H9 (cell line): ENCODE results near the gene ZNF79. TPM values are rescaled to one million over a fixed set of nuclear protein-coding genes. Genes with fewer than 3 reads are reported as not detected.

Experiments
- DNase-seq: peaks from one replicate; pipeline ENCODE4 v3.0.0-alpha.2; 2017
- H2AFZ ChIP-seq: one replicate; pipeline ENCODE4 v1.6.1; 2013; ENCODE audit warnings: mild to moderate bottlenecking, low read length, control low read depth, moderate library complexity
- H2AK5ac ChIP-seq: 2 replicates; pipeline ENCODE4 v1.6.1; 2013; ENCODE audit warnings: low read length, control low read depth, mixed read lengths; ENCODE audit not compliant: insufficient read length
- H2BK120ac ChIP-seq: one replicate; pipeline ENCODE4 v1.6.1; 2013; ENCODE audit warnings: low read depth, mild to moderate bottlenecking, low read length, control low read depth, inconsistent platforms; ENCODE audit not compliant: poor library complexity, severe bottlenecking
- H2BK12ac ChIP-seq: 2 replicates; pipeline ENCODE4 v1.6.1; 2013; ENCODE audit warnings: low read length, control low read depth, mixed read lengths, low read depth; ENCODE audit not compliant: insufficient read length
- H2BK15ac ChIP-seq: 2 replicates; pipeline ENCODE4 v1.6.1; 2013; ENCODE audit warnings: low read depth, low read length, control low read depth
- H2BK20ac ChIP-seq: one replicate; pipeline ENCODE4 v1.6.1; 2013; ENCODE audit warnings: low read depth, mild to moderate bottlenecking, low read length, control low read depth, inconsistent platforms; ENCODE audit not compliant: poor library complexity, severe bottlenecking
- H2BK5ac ChIP-seq: 2 replicates; pipeline ENCODE4 v1.6.1; 2013; ENCODE audit warnings: low read length, control low read depth, mixed read lengths; ENCODE audit not compliant: insufficient read length
- H3K14ac ChIP-seq: 2 replicates; pipeline ENCODE4 v1.6.1; 2013; ENCODE audit warnings: low read length, control low read depth; ENCODE audit not compliant: insufficient read depth
- H3K18ac ChIP-seq: 2 replicates; pipeline ENCODE4 v1.6.1; 2013; ENCODE audit warnings: low read depth, mild to moderate bottlenecking, mixed read lengths, low read length, control low read depth; ENCODE audit not compliant: insufficient read length
- H3K23ac ChIP-seq: 2 replicates; pipeline ENCODE4 v1.6.1; 2013; ENCODE audit warnings: low read length, control low read depth, mixed read lengths, low read depth; ENCODE audit not compliant: insufficient read length
- H3K23me2 ChIP-seq: 2 replicates; pipeline ENCODE4 v1.6.1; 2013; ENCODE audit warnings: low read depth, mild to moderate bottlenecking, mixed read lengths, low read length, control low read depth; ENCODE audit not compliant: insufficient read length, poor library complexity, severe bottlenecking
- H3K27ac ChIP-seq: 2 replicates; pipeline ENCODE4 v1.5.1; 2013; ENCODE audit warnings: low read length, control low read depth, mixed read lengths, low read depth; ENCODE audit not compliant: insufficient read length
- H3K27me3 ChIP-seq: 2 replicates; pipeline ENCODE4 v1.6.1; 2013; ENCODE audit warnings: low read length, control low read depth, inconsistent platforms; ENCODE audit not compliant: insufficient read depth
- H3K4ac ChIP-seq: 2 replicates; pipeline ENCODE4 v1.6.1; 2013; ENCODE audit warnings: low read depth, mild to moderate bottlenecking, control low read depth, inconsistent platforms, low read length, moderate library complexity
- H3K4me1 ChIP-seq: 2 replicates; pipeline ENCODE4 v1.6.1; 2013; ENCODE audit warnings: low read length, control low read depth, inconsistent platforms; ENCODE audit not compliant: insufficient read depth
- H3K4me2 ChIP-seq: 2 replicates; pipeline ENCODE4 v1.6.1; 2013; ENCODE audit warnings: low read length, control low read depth, mixed read lengths; ENCODE audit not compliant: insufficient read length, insufficient read depth
- H3K56ac ChIP-seq: 2 replicates; pipeline ENCODE4 v1.6.1; 2013; ENCODE audit warnings: low read depth, mild to moderate bottlenecking, mixed read lengths, low read length, control low read depth; ENCODE audit not compliant: insufficient read length
- H3K79me1 ChIP-seq: 2 replicates; pipeline ENCODE4 v1.6.1; 2013; ENCODE audit warnings: low read depth, mild to moderate bottlenecking, moderate library complexity, low read length, control low read depth, inconsistent platforms; ENCODE audit not compliant: insufficient read depth, poor library complexity, severe bottlenecking
- H3K79me2 ChIP-seq: 2 replicates; pipeline ENCODE4 v1.6.1; 2013; ENCODE audit warnings: low read length, control low read depth, inconsistent platforms; ENCODE audit not compliant: insufficient read depth
- H3K9ac ChIP-seq: 2 replicates; pipeline ENCODE4 v1.6.1; 2013; ENCODE audit warnings: low read length, control low read depth, mixed read lengths; ENCODE audit not compliant: insufficient read length; ENCODE audit errors: extremely low read depth
- H3K9me3 ChIP-seq: one replicate; pipeline ENCODE4 v1.6.1; 2013; ENCODE audit warnings: low read depth, low read length, inconsistent platforms; ENCODE audit not compliant: control insufficient read depth
- H3T11ph ChIP-seq: one replicate; pipeline ENCODE4 v1.6.1; 2013; ENCODE audit warnings: mild to moderate bottlenecking, low read length, control low read depth, inconsistent platforms
- H4K20me1 ChIP-seq: one replicate; pipeline ENCODE4 v1.6.1; 2013; ENCODE audit not compliant: control insufficient read depth, insufficient read length, insufficient read depth
- H4K5ac ChIP-seq: 2 replicates; pipeline ENCODE4 v1.6.1; 2013; ENCODE audit warnings: low read depth, mild to moderate bottlenecking, mixed read lengths, low read length, control low read depth; ENCODE audit not compliant: insufficient read length
- H4K8ac ChIP-seq: replicated peaks from 2 replicates; pipeline ENCODE4 v1.6.1; 2013; ENCODE audit warnings: low read length, control low read depth, mixed read lengths, low read depth; ENCODE audit not compliant: insufficient read length
- H4K91ac ChIP-seq: 2 replicates; pipeline ENCODE4 v1.6.1; 2013; ENCODE audit warnings: low read depth, mild to moderate bottlenecking, moderate library complexity, mixed read lengths, low read length, control low read depth; ENCODE audit not compliant: insufficient read length
- H3K27ac Mint-ChIP-seq, 3 experiments: 2 replicates in 2 of 3; 3 replicates in 1 of 3; pipeline ENCODE4 v1.8.0; 2020 to 2021; ENCODE audit warnings: mixed read lengths in 3 of 3, mild to moderate bottlenecking in 1 of 3, moderate library complexity in 1 of 3
- H3K27me3 Mint-ChIP-seq: 2 replicates; pipeline ENCODE4 v1.8.0; 2021; ENCODE audit warnings: low read depth, mild to moderate bottlenecking, moderate library complexity, mixed read lengths
- H3K36me3 Mint-ChIP-seq, 3 experiments: 2 replicates in 2 of 3; 3 replicates in 1 of 3; pipeline ENCODE4 v1.8.0; 2020 to 2021; ENCODE audit warnings: low read depth in 3 of 3, mixed read lengths in 3 of 3; ENCODE audit not compliant: insufficient read depth in 1 of 3
- H3K4me1 Mint-ChIP-seq, 2 experiments: 2 replicates each; pipeline ENCODE4 v1.8.0; 2020; ENCODE audit warnings: mixed read lengths in 2 of 2
- H3K4me3 Mint-ChIP-seq, 2 experiments: 2 replicates in 1 of 2; 3 replicates in 1 of 2; pipeline ENCODE4 v1.8.0; 2020 to 2021; ENCODE audit warnings: mild to moderate bottlenecking in 2 of 2, mixed read lengths in 2 of 2, moderate library complexity in 1 of 2
- H3K9me3 Mint-ChIP-seq, 2 experiments: 2 replicates in 1 of 2; 3 replicates in 1 of 2; pipeline ENCODE4 v1.8.0; 2020; ENCODE audit warnings: mild to moderate bottlenecking in 2 of 2, mixed read lengths in 2 of 2, moderate library complexity in 1 of 2
- WGBS: extraction: QIAGEN DNeasy Blood & Tissue Kit; methylation state at CpG from one replicate; pipeline ENCODE4 v1.1.7; 2013; ENCODE audit warnings: missing lambda C conversion rate, low lambda C conversion rate, mixed read lengths; ENCODE audit not compliant: insufficient read length; ENCODE audit errors: extremely low coverage; 5-methylcytosine and 5-hydroxymethylcytosine counted together
- total RNA-seq: library from RNA; stranded (reverse); gene quantifications from 2 replicates; pipeline ENCODE4 v1.2.1, GENCODE V29; 2021
- TF ChIP-seq, protein P1 (sequence below): fragments of 200-600 bp; sonication (generic); conservative IDR thresholded peaks from 3 replicates; pipeline ENCODE4 v1.8.0; 2021; ENCODE audit warnings: antibody characterized with exemption, mild to moderate bottlenecking

Gene ZNF79
- total RNA-seq, 1 experiment from 2014 or later, result 11.5 TPM

DNA sequence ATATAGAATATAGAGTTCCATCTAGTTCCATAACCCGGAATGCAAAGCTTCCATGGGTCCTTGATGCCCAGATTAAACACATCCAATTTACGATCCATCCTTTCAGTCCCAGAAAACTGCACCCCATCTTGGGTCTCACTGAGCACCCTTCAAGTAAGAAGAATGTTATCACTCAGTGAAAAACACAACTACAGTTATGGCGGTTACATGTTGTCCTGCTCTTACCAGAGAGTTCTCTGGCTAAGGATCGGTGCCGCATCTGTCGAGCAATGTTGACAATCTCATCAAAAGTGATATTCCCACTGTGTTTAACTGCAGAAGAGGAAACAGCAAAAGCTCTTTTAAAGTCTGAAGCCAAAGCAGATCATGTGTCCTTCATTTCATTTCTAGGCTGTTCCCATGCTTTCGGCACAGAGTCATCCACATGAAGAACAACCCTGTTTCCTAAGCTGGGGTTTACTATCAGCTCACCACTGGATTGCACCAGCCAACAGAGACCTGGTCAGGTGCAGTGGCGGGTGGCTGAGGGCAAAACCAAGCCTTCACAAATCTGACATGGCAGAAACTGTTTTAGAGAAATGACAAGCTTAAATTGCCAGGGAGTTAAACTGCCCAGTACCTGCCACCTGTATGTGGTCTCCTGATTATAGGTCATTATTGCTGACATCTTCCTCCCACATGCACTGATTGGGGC lies 24.1 kb downstream of the ZNF79 start:
- TF ChIP-seq, protein P1, sequence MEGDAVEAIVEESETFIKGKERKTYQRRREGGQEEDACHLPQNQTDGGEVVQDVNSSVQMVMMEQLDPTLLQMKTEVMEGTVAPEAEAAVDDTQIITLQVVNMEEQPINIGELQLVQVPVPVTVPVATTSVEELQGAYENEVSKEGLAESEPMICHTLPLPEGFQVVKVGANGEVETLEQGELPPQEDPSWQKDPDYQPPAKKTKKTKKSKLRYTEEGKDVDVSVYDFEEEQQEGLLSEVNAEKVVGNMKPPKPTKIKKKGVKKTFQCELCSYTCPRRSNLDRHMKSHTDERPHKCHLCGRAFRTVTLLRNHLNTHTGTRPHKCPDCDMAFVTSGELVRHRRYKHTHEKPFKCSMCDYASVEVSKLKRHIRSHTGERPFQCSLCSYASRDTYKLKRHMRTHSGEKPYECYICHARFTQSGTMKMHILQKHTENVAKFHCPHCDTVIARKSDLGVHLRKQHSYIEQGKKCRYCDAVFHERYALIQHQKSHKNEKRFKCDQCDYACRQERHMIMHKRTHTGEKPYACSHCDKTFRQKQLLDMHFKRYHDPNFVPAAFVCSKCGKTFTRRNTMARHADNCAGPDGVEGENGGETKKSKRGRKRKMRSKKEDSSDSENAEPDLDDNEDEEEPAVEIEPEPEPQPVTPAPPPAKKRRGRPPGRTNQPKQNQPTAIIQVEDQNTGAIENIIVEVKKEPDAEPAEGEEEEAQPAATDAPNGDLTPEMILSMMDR, result no peak
- Histone ChIP-seq H2BK120ac (no peak overlapping the region), H3K4me1 (peaks cover 4% of the 10 kb centered on the region), H4K20me1 (no peaks in the 10 kb centered on the region), H3K79me2 (peaks cover 20% of the 10 kb centered on the region; the same call in 1 of the 2 replicates), H4K5ac (no peak overlapping the region), H4K8ac (no peak overlapping the region), H3K27me3 (no peaks in the 10 kb centered on the region), H3K27ac (peak overlapping the region; percentile 34), H3K18ac (no peak overlapping the region), H3K23ac (no peak overlapping the region), H2BK5ac (no peak overlapping the region), H4K91ac (no peak overlapping the region), H3K23me2 (peaks cover 18% of the 10 kb centered on the region), H3K79me1 (peaks cover 2% of the 10 kb centered on the region), H3T11ph (no peak overlapping the region), H3K4me2 (peak overlapping the region; percentile 93), H2AFZ (no peak overlapping the region), H2BK15ac (no peak overlapping the region), H3K9me3 (no peaks in the 10 kb centered on the region), H3K14ac (no peak overlapping the region), H3K4ac (no peak overlapping the region), H3K9ac (peak overlapping the region; percentile 1), H2BK12ac (no peak overlapping the region), H2AK5ac (no peak overlapping the region), H3K56ac (no peak overlapping the region), H2BK20ac (no peak overlapping the region)
- DNase-seq, result no peak
- no CpG with 5 or more reads among the region's 8 CpGs for WGBS
- H3K4me1 Mint-ChIP-seq, result peaks cover 24 to 28% of the 10 kb centered on the region in 2 experiments
- H3K9me3 Mint-ChIP-seq, result peaks cover 0 to 4% of the 10 kb centered on the region in 2 experiments; a peak in 4 of 5 replicates
- H3K36me3 Mint-ChIP-seq, result peaks cover 66 to 76% (median 71%) of the 10 kb centered on the region in 3 experiments
- peaks cover 2% of the 10 kb centered on the region for H3K27me3 Mint-ChIP-seq
- peak overlapping the region in 2 of 3 experiments; percentile 98 to 99; a peak in 4 of 7 replicates for H3K27ac Mint-ChIP-seq
- peak overlapping the region; percentile 96 to 99 for H3K4me3 Mint-ChIP-seq
